ENCODE measurements around the gene FBXL7. TPM values are rescaled to one million over a fixed set of nuclear protein-coding genes. Genes with fewer than 3 reads are reported as not detected.

FBXL7 gene
- total and polyA plus RNA-seq, 2 donors (not counting 3 experiments of a cell fraction or from before 2014, with no cell fraction given) = 23.5 to 32.2 TPM

- no peak for FAIRE-seq
- Histone ChIP-seq H3K4me1 (ENCODE audit: control insufficient read depth, extremely low read depth, insufficient read depth, low read length) (no peaks in the 10 kb centered on the region), H3K79me2 (ENCODE audit: control insufficient read depth, insufficient read depth, low read length) (no peaks in the 10 kb centered on the region), H3K36me3 (ENCODE audit: control insufficient read depth in 2 of 2, extremely low read depth in 1 of 2, insufficient read depth in 2 of 2, low read length in 2 of 2) (no peaks in the 10 kb centered on the region), H3K27ac (ENCODE audit: insufficient read depth, low read depth, low read length) (no peak overlapping the region), H3K4me3 (replicated peaks in 1 of 3; ENCODE audit: insufficient read depth in 1 of 3, low read depth in 1 of 3, low read length in 3 of 3) (no peak overlapping the region), H3K9me1 (replicated peaks; ENCODE audit: control insufficient read depth, extremely low read depth, insufficient read depth, low read length) (no peaks in the 10 kb centered on the region), H3K9ac (replicated peaks; ENCODE audit: extremely low read depth, insufficient read depth, low read length) (no peak overlapping the region), H3K27me3 (ENCODE audit: control insufficient read depth in 2 of 2, insufficient read depth in 2 of 2, low read length in 2 of 2) (no peaks in the 10 kb centered on the region), H3K9me3 (replicated peaks; ENCODE audit: control insufficient read depth, insufficient read depth, low read length) (no peaks in the 10 kb centered on the region), H3K4me2 (ENCODE audit: insufficient read depth, low read length) (no peak overlapping the region), H2AFZ (ENCODE audit: low read depth, low read length) (no peak overlapping the region), H4K20me1 (replicated peaks; ENCODE audit: control insufficient read depth, extremely low read depth, insufficient read depth, low read length) (peaks cover 2% of the 10 kb centered on the region)
- intact Hi-C loops (cut with micrococcal nuclease) = no loop called here
- no peak for DNase-seq (ENCODE audit: low read depth, low spot score)
- no peak for TF ChIP-seq POLR2AphosphoS5 (IDR thresholded peaks at IDR 0.05; ENCODE audit: insufficient read depth, low read depth, low read length)
- TF ChIP-seq EZH2 (IDR thresholded peaks at IDR 0.05; ENCODE audit: borderline replicate concordance, low read depth, low read length, severe bottlenecking) = no peak
- TF ChIP-seq, protein P1, sequence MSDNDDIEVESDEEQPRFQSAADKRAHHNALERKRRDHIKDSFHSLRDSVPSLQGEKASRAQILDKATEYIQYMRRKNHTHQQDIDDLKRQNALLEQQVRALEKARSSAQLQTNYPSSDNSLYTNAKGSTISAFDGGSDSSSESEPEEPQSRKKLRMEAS (IDR thresholded peaks at IDR 0.05; ENCODE audit: insufficient read depth, insufficient read length) = no peak
- TF ChIP-seq POLR2A (IDR thresholded peaks at IDR 0.05; ENCODE audit: low read depth, low read length) = no peak
- no peak for TF ChIP-seq CTCF (IDR thresholded peaks at IDR 0.05; ENCODE audit: extremely low read depth in 1 of 2, insufficient read depth in 1 of 2, low read depth in 1 of 2, low read length in 2 of 2)
- TF ChIP-seq MYC (IDR thresholded peaks at IDR 0.05; ENCODE audit: low read depth, low read length) = no peak
- TF ChIP-seq JUN (IDR thresholded peaks at IDR 0.05; ENCODE audit: borderline replicate concordance, insufficient read depth, insufficient read length, low read depth) = no peak
- no peak for TF ChIP-seq FOS (IDR thresholded peaks at IDR 0.05; ENCODE audit: borderline replicate concordance, insufficient read depth, low read length)
- TF ChIP-seq GATA2 (IDR thresholded peaks at IDR 0.05; ENCODE audit: insufficient read depth, insufficient read length, low read depth, low read length) = no peak
- no TSS peak for BruUV-seq (replicated peaks)
- ChIA-PET POLR2A (no interaction called here), CTCF (interaction anchor here (1.4 kb wide), 1 partner anchor 16 kb away, joined by 3 read pairs; no protein-coding TSS in a partner anchor)
- dilution Hi-C loops (cut with MboI; ENCODE audit: extremely low pct_ligation_motif_present, low sequenced_read_pairs) = no loop called here
Observed at GRCh38 chr5:15737036-15737821, 237.2 kb downstream of the FBXL7 start.

Measured in endothelial cell of umbilical vein (primary cell).